LNCAP (cell line): ENCODE measurements around the gene PLEKHG4B.

Experiments
- TF ChIP-seq, protein P1 (sequence below): fragments of 450-650 bp; IDR thresholded peaks from 2 replicates; pipeline ENCODE4 v1.5.1; 2017; ENCODE audit warnings: mild to moderate bottlenecking

The PLEKHG4B gene

GRCh38 chr5:218457-219291 lies 126.7 kb downstream of the PLEKHG4B start:
- TF ChIP-seq, protein P1, sequence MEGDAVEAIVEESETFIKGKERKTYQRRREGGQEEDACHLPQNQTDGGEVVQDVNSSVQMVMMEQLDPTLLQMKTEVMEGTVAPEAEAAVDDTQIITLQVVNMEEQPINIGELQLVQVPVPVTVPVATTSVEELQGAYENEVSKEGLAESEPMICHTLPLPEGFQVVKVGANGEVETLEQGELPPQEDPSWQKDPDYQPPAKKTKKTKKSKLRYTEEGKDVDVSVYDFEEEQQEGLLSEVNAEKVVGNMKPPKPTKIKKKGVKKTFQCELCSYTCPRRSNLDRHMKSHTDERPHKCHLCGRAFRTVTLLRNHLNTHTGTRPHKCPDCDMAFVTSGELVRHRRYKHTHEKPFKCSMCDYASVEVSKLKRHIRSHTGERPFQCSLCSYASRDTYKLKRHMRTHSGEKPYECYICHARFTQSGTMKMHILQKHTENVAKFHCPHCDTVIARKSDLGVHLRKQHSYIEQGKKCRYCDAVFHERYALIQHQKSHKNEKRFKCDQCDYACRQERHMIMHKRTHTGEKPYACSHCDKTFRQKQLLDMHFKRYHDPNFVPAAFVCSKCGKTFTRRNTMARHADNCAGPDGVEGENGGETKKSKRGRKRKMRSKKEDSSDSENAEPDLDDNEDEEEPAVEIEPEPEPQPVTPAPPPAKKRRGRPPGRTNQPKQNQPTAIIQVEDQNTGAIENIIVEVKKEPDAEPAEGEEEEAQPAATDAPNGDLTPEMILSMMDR: no peak

DNA sequence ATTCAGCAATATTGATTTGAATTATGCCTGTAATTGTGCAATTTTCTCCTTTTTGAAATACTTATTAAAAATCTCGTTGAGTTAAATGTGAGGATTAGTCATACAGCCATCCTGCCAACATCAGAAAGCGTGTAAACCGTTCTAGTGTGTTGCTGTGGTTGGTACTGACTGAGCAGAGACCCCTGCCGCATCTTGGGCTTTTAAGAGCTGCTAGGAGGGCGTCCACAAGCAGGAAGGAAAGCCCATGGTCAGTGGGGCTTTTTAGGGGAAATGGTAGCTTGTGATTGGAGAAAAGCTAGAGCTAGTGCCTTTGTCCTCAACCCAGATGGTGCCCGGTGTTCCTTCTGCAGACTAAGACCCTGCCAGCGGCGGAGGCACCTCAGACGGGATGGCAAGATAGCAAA lies 127.5 kb downstream of the PLEKHG4B start:
- TF ChIP-seq, protein P1: no peak

- TF ChIP-seq, protein P1: no peak
Measured at GRCh38 chr5:219991-220390, 128.0 kb downstream of the PLEKHG4B start.

DNA sequence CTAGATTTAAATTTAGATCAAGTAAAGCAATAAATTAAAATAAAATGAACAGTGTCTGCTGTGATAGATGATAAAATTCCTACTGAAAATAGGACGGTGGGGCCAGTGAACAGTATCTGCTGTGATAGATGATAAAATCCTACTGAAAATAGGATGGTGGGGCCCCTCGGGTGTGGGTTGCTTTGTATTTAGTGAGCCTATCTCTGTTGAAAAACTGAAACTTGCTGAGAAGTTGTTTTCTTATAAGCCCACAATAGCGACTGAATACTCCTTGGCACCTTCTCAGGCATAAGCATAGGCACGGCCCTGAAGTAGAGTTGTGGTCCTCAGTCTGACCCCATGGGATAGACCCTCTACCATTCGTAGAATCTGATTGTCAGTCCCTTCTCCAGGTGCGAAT lies 131.8 kb downstream of the PLEKHG4B start:
- TF ChIP-seq, protein P1: no peak

GRCh38 chr5:225334-225733 lies 133.4 kb downstream of the PLEKHG4B start:
- TF ChIP-seq, protein P1: no peak

DNA sequence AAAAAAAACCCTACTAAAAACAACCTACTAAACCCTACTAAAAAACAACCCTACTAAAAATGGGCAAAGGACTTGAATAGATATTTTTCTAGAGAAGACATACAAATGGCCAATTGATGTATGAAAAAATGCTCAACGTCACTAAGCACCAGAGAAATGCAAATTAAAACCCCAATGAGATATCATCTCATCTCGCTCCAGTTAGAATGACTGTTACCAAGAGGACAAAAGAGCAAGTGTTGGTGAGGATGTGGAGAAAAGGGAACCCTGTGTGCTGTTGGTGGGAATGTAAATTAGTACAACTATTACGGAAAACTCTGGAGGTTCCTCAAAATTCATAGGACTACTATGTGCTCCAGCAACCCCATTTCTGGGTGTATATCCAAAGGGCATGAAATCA lies 136.9 kb downstream of the PLEKHG4B start:
- TF ChIP-seq, protein P1: no peak

- TF ChIP-seq, protein P1: no peak
Measured at GRCh38 chr5:230711-231110, 138.7 kb downstream of the PLEKHG4B start.
